Left renal cortex interstitium (tissue), 4 donors: Measurements from ENCODE around the gene LOX. TPM values are rescaled to one million over a fixed set of nuclear protein-coding genes. Genes with fewer than 3 reads are reported as not detected.
A peak's percentile ranks its signal among the peaks of the same experiment; 100 is the strongest.

Source experiments
- DNase-seq, 4 donors: peaks; one replicate each; pipeline ENCODE4 v3.0.0-alpha.2; 2013; ENCODE audit warnings: low read depth in 4 of 4, low spot score in 2 of 4, missing footprints in 1 of 4
- polyA plus RNA-seq, 4 donors: library from polyadenylated mRNA; unstranded; fragments of 120-200 nt; gene quantifications; one replicate each; pipeline ENCODE4 v1.2.1, GENCODE V29; 2013; ENCODE audit not compliant: insufficient read length in 4 of 4

The LOX gene, protein sequence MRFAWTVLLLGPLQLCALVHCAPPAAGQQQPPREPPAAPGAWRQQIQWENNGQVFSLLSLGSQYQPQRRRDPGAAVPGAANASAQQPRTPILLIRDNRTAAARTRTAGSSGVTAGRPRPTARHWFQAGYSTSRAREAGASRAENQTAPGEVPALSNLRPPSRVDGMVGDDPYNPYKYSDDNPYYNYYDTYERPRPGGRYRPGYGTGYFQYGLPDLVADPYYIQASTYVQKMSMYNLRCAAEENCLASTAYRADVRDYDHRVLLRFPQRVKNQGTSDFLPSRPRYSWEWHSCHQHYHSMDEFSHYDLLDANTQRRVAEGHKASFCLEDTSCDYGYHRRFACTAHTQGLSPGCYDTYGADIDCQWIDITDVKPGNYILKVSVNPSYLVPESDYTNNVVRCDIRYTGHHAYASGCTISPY
- polyA plus RNA-seq: 10 to 100 TPM; 33.4 to 41.6 (median 39.5) TPM

GRCh38 chr5:122078116-122079110, at the start of gene LOX:
Gene LOX, minus strand, starts transcription at chr5:122078259. Its CDS starts 274 bp downstream, at chr5:122077985.
- DNase-seq: peak in 3 of 4 donors; percentile 63 to 75 (median 72)

GRCh38 chr5:122126756-122127321, 48.8 kb upstream of the LOX start:
- DNase-seq: no peak

GRCh38 chr5:122126177-122126755, 48.2 kb upstream of the LOX start:
- DNase-seq: no peak

DNA sequence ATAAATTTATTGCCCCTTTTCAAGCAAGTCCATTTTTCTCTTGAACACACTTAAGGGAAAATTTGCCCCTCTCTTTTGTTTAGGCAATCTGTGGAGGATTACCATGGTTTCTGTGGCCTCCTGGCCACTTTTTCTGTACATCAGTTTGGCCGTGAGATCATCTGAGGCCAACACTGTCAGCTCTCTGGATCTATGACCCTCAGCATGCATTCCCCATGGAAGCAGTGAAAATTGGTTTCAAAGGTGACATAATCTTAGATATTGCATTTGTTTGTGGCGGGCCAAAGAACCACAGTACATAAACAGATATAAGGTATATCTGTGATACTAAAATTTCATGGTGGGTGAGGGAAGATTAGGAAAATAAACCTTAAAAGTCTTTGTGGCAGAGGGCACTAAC, 46.7 kb upstream of the LOX start:
- no peak for DNase-seq

- DNase-seq: no peak
Measured at GRCh38 chr5:122121479-122122465, 43.7 kb upstream of the LOX start.

DNA sequence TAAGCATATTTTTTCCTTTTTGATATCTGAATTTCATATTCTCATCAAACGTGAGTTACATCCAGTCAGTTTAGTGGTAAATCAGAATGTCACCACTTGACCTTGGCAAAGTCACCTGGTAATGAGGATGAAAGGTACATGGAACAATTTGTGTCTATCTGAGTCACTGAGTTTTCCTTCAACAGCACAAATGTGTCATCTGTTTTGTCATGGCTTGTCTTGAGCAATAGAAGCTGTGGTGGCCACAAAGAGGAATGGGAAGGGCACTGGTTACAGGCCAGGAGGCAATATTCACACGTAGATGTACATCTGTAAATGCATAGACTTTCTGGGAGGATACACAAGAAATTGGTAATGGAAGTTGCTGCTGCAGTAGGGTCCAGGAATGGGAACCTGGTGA, 42.9 kb upstream of the LOX start:
- no peak for DNase-seq

- DNase-seq: no peak
Measured at GRCh38 chr5:122120493-122120892, 42.4 kb upstream of the LOX start.

- DNase-seq: no peak
Measured at GRCh38 chr5:122119205-122119604, 41.1 kb upstream of the LOX start.

GRCh38 chr5:122118356-122118948, 40.4 kb upstream of the LOX start:
- no peak for DNase-seq

DNA sequence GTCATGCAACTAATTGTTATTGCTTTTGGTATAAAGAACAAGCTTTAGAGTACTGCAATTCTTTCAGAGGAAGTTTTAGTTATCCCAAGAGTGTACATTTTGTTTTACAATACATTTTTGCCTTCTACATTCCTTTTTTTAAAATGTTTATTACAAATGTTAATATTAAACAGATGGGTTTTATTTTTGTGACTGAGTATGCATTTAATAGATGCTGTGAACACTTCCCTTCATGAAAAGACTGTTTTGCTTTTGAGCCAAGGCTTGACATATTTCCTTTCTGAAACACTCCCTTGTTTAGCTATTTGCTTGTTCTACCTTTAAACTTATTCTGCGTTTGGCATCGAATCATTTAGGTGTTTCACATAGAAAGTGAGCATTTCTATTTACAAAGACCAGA, 36.4 kb upstream of the LOX start:
- no peak for DNase-seq

GRCh38 chr5:122112733-122113558, 34.9 kb upstream of the LOX start:
- DNase-seq: no peak

DNA sequence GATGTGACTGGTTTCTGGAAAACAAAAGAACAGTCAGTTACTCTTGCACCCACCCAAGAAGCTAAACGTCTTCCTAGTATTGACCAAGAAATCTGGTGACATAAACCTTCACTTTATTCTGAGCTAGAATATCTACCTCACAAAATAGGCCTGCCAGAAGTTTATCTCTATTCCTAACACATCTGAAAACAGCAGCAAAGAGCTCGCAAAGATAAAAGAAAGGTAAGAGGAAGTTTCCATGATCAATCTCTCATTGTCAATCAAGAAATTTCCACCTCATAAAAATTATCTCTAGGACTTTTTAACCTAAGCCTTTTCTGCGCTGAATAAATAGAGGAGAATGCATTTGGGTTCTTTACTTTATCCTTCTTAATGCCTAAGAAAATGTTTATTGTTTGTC, 34.0 kb upstream of the LOX start:
- DNase-seq: no peak

DNA sequence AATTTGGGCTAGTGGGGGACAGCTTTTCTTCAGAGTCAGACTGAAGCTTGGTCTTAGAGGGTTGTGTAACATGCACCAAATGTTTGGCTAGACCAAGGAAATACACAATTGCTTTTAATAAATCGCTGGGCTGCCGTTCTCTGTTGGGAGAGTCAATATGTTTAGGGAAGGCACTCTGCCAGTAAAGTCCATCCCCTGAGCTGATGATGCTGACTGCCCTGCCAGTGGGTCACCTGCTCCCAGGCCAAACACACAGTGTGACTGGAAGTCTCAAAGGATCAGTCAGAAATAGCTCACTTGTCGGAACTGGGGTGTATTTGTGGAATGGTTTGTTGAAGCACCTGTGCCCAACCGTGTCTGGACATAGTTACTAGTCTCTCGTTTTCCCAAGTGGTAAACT, 33.4 kb upstream of the LOX start:
- DNase-seq: no peak

- no peak for DNase-seq
Measured at GRCh38 chr5:122110987-122111386, 32.9 kb upstream of the LOX start.

DNA sequence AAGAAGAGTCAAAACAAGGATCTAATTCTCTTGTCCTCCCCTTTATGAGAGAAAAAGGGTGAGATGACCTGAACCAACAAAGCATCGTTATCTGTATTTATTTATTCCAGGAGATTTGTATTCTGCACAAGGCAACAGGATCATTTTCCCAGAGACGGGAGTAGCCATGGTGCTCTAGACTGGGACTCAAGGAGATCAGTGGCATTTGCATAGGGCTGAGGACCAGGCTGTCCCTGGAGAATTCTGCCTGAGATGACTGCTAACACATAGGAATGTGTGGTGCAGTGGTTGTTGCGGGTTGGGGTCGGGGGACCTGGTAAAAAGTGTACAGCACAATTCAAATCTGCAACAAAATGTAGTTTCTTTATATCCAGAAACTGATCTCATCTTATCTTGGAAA, 29.0 kb upstream of the LOX start:
- DNase-seq: no peak

GRCh38 chr5:122105909-122106308, 27.9 kb upstream of the LOX start:
- no peak for DNase-seq

DNA sequence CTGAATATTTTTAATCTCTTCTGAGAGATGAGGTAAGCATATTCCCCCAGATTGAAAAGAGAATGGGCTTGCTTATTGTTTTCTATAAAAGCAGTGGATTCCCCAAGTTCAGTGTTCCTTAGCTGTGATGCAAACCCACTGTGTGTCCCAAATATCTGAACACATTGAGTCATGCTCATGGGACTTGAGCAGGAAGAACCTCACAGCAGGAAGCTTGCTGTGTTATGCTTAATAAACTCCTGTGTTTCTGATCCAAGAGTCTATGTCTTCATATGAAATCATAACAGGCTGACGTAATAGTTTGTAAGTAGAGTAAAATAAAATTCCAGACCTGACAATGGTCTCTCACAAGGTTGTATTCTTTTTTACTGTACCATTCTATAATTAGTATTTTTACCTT, 24.8 kb upstream of the LOX start:
- DNase-seq: no peak

DNA sequence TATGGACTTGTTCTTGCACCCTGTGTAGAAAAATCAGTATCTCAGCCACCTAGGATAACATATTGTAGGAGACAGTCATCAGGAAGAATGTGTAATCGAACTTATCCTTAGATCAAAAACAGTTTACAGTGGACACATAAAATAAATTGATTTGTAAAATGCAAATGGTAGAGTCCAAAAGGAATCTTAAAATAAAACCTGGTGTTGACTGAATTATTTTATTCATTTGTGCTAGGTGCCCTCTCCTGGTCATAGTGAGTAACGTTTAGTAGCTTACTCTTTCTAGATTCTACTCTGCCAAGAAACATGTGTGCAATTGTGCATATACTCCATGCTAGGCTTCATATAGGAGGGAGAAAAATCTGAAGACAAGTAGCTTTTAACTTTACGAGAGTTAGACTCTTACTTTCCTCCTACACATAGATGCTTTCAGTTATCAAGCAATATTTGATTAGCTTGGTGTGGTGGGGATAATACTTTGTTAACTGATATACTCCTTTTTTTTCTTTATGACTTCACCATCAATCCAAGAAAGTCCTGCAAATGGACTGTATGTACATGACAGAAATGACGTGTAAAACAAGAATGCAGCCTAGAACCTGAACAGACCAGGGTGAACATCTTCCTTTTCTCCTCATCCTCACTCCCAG, 23.7 kb upstream of the LOX start:
- peak in 2 of 4 donors; percentile 11 to 28 for DNase-seq
